Measurements from ENCODE around the gene YIPF1. TPM values are rescaled to one million over a fixed set of nuclear protein-coding genes. Genes with fewer than 3 reads are reported as not detected.

Gene YIPF1
- polyA plus RNA-seq, 1 experiment: 52.4 TPM

GRCh38 chr1:53918343-53918742 is 28.7 kb upstream of the YIPF1 start:
- DNase-seq (ENCODE audit: low read depth, low spot score): no peak
- no peak overlapping the region for H3K27ac ChIP-seq (ENCODE audit: low read depth, low read length)
- no peak for TF ChIP-seq CTCF (IDR thresholded peaks at IDR 0.05; ENCODE audit: low read depth, low read length)
- ChIA-PET CTCF (no interaction called here), POLR2A (no interaction called here)
- H3K4me3 ChIP-seq (ENCODE audit: low read depth, low read length): no peak overlapping the region
- H3K9me3 ChIP-seq (ENCODE audit: control insufficient read depth, insufficient read depth, low read length): no peaks in the 10 kb centered on the region
- H3K27me3 ChIP-seq (ENCODE audit: control insufficient read depth, insufficient read depth, low read length): no peaks in the 10 kb centered on the region

- DNase-seq (ENCODE audit: low read depth, low spot score): no peak
- Histone ChIP-seq H3K9me3 (ENCODE audit: control insufficient read depth, insufficient read depth, low read length) (no peaks in the 10 kb centered on the region), H3K27ac (ENCODE audit: low read depth, low read length) (no peak overlapping the region), H3K4me3 (ENCODE audit: low read depth, low read length) (no peak overlapping the region), H3K27me3 (ENCODE audit: control insufficient read depth, insufficient read depth, low read length) (no peaks in the 10 kb centered on the region)
- POLR2A ChIA-PET: no interaction called here
- no peak for TF ChIP-seq CTCF (IDR thresholded peaks at IDR 0.05; ENCODE audit: low read depth, low read length)
- CTCF ChIA-PET: no interaction called here
Measured at GRCh38 chr1:53913352-53914033, 23.9 kb upstream of the YIPF1 start.

GRCh38 chr1:53911442-53911841 is 21.8 kb upstream of the YIPF1 start:
- H3K4me3 ChIP-seq (ENCODE audit: low read depth, low read length): no peak overlapping the region
- H3K9me3 ChIP-seq (ENCODE audit: control insufficient read depth, insufficient read depth, low read length): no peaks in the 10 kb centered on the region
- POLR2A ChIA-PET: no interaction called here
- CTCF ChIA-PET: interaction anchor here (2.0 kb wide), 1 partner anchor 33 kb away, joined by 6 read pairs; no protein-coding TSS in a partner anchor
- no peak for DNase-seq (ENCODE audit: low read depth, low spot score)
- H3K27me3 ChIP-seq (ENCODE audit: control insufficient read depth, insufficient read depth, low read length): no peaks in the 10 kb centered on the region
- no peak overlapping the region for H3K27ac ChIP-seq (ENCODE audit: low read depth, low read length)
- no peak for TF ChIP-seq CTCF (IDR thresholded peaks at IDR 0.05; ENCODE audit: low read depth, low read length)

- no peak for TF ChIP-seq CTCF (IDR thresholded peaks at IDR 0.05; ENCODE audit: low read depth, low read length)
- H3K9me3 ChIP-seq (ENCODE audit: control insufficient read depth, insufficient read depth, low read length): no peaks in the 10 kb centered on the region
- no peak overlapping the region for H3K4me3 ChIP-seq (ENCODE audit: low read depth, low read length)
- ChIA-PET CTCF (no interaction called here), POLR2A (interaction anchor here (0.5 to 1.4 kb wide), 4 partner anchors 11 to 41 kb away, joined by 3 to 5 read pairs (median 4); partner anchors contain the start of genes IFT25 and LRRC42)
- no peaks in the 10 kb centered on the region for H3K27me3 ChIP-seq (ENCODE audit: control insufficient read depth, insufficient read depth, low read length)
- no peak overlapping the region for H3K27ac ChIP-seq (ENCODE audit: low read depth, low read length)
- DNase-seq (ENCODE audit: low read depth, low spot score): no peak
Measured at GRCh38 chr1:53909946-53910345, 20.3 kb upstream of the YIPF1 start.

- no peak overlapping the region for H3K4me3 ChIP-seq (ENCODE audit: low read depth, low read length)
- TF ChIP-seq CTCF (IDR thresholded peaks at IDR 0.05; ENCODE audit: low read depth, low read length): no peak
- DNase-seq (ENCODE audit: low read depth, low spot score): no peak
- no peaks in the 10 kb centered on the region for H3K9me3 ChIP-seq (ENCODE audit: control insufficient read depth, insufficient read depth, low read length)
- no peak overlapping the region for H3K27ac ChIP-seq (ENCODE audit: low read depth, low read length)
- H3K27me3 ChIP-seq (ENCODE audit: control insufficient read depth, insufficient read depth, low read length): no peaks in the 10 kb centered on the region
- POLR2A ChIA-PET: no interaction called here
- CTCF ChIA-PET: no interaction called here
Measured at GRCh38 chr1:53906121-53906520, 16.5 kb upstream of the YIPF1 start.
